ENCODE measurements around the gene MMP27.

Gene MMP27

GRCh38 chr11:102655547-102655946 is 50.0 kb downstream of the MMP27 start:
- Histone ChIP-seq H3K9me3 (ENCODE audit: insufficient read depth, low read depth, low read length) (no peaks in the 10 kb centered on the region), H3K36me3 (ENCODE audit: insufficient read depth, low read depth, low read length) (no peaks in the 10 kb centered on the region), H3K9ac (ENCODE audit: low read depth, low read length) (no peak overlapping the region), H3K4me3 (ENCODE audit: low read length) (no peak overlapping the region), H3K4me1 (ENCODE audit: insufficient read depth, low read length) (no peaks in the 10 kb centered on the region), H3K27ac (ENCODE audit: low read length) (no peak overlapping the region), H3K27me3 (ENCODE audit: insufficient read depth, low read length) (no peaks in the 10 kb centered on the region)

DNA sequence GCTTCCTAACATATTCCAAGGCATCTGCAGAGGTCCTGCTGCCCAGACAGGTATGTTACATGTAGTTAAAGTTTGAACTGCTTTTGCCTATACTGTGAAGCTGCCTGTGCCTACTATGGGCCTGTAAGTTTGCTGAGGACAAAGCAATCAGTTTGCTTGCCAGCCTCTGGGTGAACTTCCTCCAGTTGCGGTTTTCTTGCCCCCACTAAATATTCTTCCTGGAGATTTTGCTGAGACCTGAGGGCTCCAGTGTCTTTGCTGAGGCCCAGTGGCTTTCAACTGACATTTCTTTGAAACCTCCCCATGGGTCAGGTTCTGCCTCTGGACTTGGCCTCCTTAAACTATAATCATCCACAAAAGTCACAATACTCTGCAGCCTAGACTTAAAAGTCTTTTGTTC is 50.8 kb downstream of the MMP27 start:
- Histone ChIP-seq H3K9me3 (ENCODE audit: insufficient read depth, low read depth, low read length) (no peaks in the 10 kb centered on the region), H3K4me1 (ENCODE audit: insufficient read depth, low read length) (no peaks in the 10 kb centered on the region), H3K36me3 (ENCODE audit: insufficient read depth, low read depth, low read length) (no peaks in the 10 kb centered on the region), H3K9ac (ENCODE audit: low read depth, low read length) (no peak overlapping the region), H3K4me3 (ENCODE audit: low read length) (no peak overlapping the region), H3K27ac (ENCODE audit: low read length) (no peak overlapping the region), H3K27me3 (ENCODE audit: insufficient read depth, low read length) (no peaks in the 10 kb centered on the region)

- H3K36me3 ChIP-seq (ENCODE audit: insufficient read depth, low read depth, low read length): no peaks in the 10 kb centered on the region
- H3K27me3 ChIP-seq (ENCODE audit: insufficient read depth, low read length): no peaks in the 10 kb centered on the region
- no peak overlapping the region for H3K9ac ChIP-seq (ENCODE audit: low read depth, low read length)
- H3K9me3 ChIP-seq (ENCODE audit: insufficient read depth, low read depth, low read length): no peaks in the 10 kb centered on the region
- H3K4me3 ChIP-seq (ENCODE audit: low read length): no peak overlapping the region
- no peaks in the 10 kb centered on the region for H3K4me1 ChIP-seq (ENCODE audit: insufficient read depth, low read length)
- no peak overlapping the region for H3K27ac ChIP-seq (ENCODE audit: low read length)
These were observed 51.8 kb downstream of the MMP27 start for GRCh38 chr11:102653744-102654291.

GRCh38 chr11:102647430-102647829 is 58.1 kb downstream of the MMP27 start:
- H3K27me3 ChIP-seq (ENCODE audit: insufficient read depth, low read length): no peaks in the 10 kb centered on the region
- H3K9me3 ChIP-seq (ENCODE audit: insufficient read depth, low read depth, low read length): no peaks in the 10 kb centered on the region
- no peak overlapping the region for H3K4me3 ChIP-seq (ENCODE audit: low read length)
- no peaks in the 10 kb centered on the region for H3K4me1 ChIP-seq (ENCODE audit: insufficient read depth, low read length)
- H3K9ac ChIP-seq (ENCODE audit: low read depth, low read length): no peak overlapping the region
- H3K27ac ChIP-seq (ENCODE audit: low read length): no peak overlapping the region
- no peaks in the 10 kb centered on the region for H3K36me3 ChIP-seq (ENCODE audit: insufficient read depth, low read depth, low read length)

GRCh38 chr11:102643941-102644340 is 61.6 kb downstream of the MMP27 start:
- Histone ChIP-seq H3K27ac (ENCODE audit: low read length) (no peak overlapping the region), H3K9me3 (ENCODE audit: insufficient read depth, low read depth, low read length) (no peaks in the 10 kb centered on the region), H3K4me3 (ENCODE audit: low read length) (no peak overlapping the region), H3K36me3 (ENCODE audit: insufficient read depth, low read depth, low read length) (no peaks in the 10 kb centered on the region), H3K27me3 (ENCODE audit: insufficient read depth, low read length) (no peaks in the 10 kb centered on the region), H3K4me1 (ENCODE audit: insufficient read depth, low read length) (no peaks in the 10 kb centered on the region), H3K9ac (ENCODE audit: low read depth, low read length) (no peak overlapping the region)

Data from iPS-20b (cell line).